Mesenchymal stem cell (in vitro differentiated cells and primary cell): Measurements from ENCODE around the gene CENPX.
"Not testable (repeated sequence)": the region's sequence is repeated elsewhere in the genome, so short reads cannot be mapped to it uniquely, and the experiment has no call there.

Experiments used
- DNase-seq: peaks from one replicate; pipeline ENCODE4 v3.0.0-alpha.2; 2013
- H2AFZ ChIP-seq: one replicate; pipeline ENCODE4 v1.6.1; 2013; ENCODE audit warnings: low read depth, mild to moderate bottlenecking, control low read depth, inconsistent platforms, low read length, moderate library complexity
- H2AK5ac ChIP-seq: 2 replicates; pipeline ENCODE4 v1.6.1; 2013; ENCODE audit warnings: low read length, moderate library complexity, mild to moderate bottlenecking, inconsistent platforms; ENCODE audit not compliant: severe bottlenecking
- H2BK120ac ChIP-seq: one replicate; pipeline ENCODE4 v1.6.1; 2013; ENCODE audit warnings: low read depth, mild to moderate bottlenecking, inconsistent platforms, low read length, moderate library complexity
- H2BK12ac ChIP-seq, 2 experiments: one replicate each; pipeline ENCODE4 v1.6.1; 2013; ENCODE audit warnings: inconsistent platforms in 2 of 2, low read length in 2 of 2, mild to moderate bottlenecking in 2 of 2, moderate library complexity in 2 of 2, control low read depth in 1 of 2
- H2BK15ac ChIP-seq: one replicate; pipeline ENCODE4 v1.6.1; 2013; ENCODE audit warnings: mild to moderate bottlenecking, low read depth, inconsistent platforms; ENCODE audit not compliant: poor library complexity, severe bottlenecking
- H2BK5ac ChIP-seq: 2 replicates; pipeline ENCODE4 v1.6.1; 2013; ENCODE audit warnings: low read depth, mild to moderate bottlenecking, low read length, control low read depth, inconsistent platforms; ENCODE audit not compliant: poor library complexity, severe bottlenecking
- H3K14ac ChIP-seq, 2 experiments: one replicate each; pipeline ENCODE4 v1.6.1; 2013; ENCODE audit warnings: inconsistent platforms in 2 of 2, low read length in 2 of 2, control low read depth in 1 of 2, mild to moderate bottlenecking in 1 of 2, moderate library complexity in 1 of 2
- H3K18ac ChIP-seq, 2 experiments: one replicate each; pipeline ENCODE4 v1.6.1; 2013; ENCODE audit warnings: inconsistent platforms in 2 of 2, low read length in 2 of 2, control low read depth in 1 of 2, low read depth in 1 of 2, mild to moderate bottlenecking in 1 of 2
- H3K23ac ChIP-seq, 2 experiments: one replicate each; pipeline ENCODE4 v1.6.1; 2013; ENCODE audit warnings: inconsistent platforms in 2 of 2, low read length in 2 of 2, mild to moderate bottlenecking in 2 of 2, moderate library complexity in 2 of 2, control low read depth in 1 of 2
- H3K27ac ChIP-seq: 2 replicates; pipeline ENCODE4 v1.5.1; 2013; ENCODE audit warnings: mild to moderate bottlenecking, moderate library complexity, low read length, control low read depth, inconsistent platforms; ENCODE audit not compliant: poor library complexity, severe bottlenecking
- H3K27me3 ChIP-seq, 2 experiments: 2 replicates each; pipeline versions ENCODE4 v1.6.1 to v1.7.0; 2013; ENCODE audit warnings: low read length in 2 of 2, mild to moderate bottlenecking in 2 of 2, moderate library complexity in 2 of 2, control low read depth in 1 of 2, inconsistent platforms in 1 of 2; ENCODE audit not compliant: control insufficient read depth in 1 of 2, insufficient read depth in 1 of 2
- H3K36me3 ChIP-seq, 2 experiments: 2 replicates each; pipeline versions ENCODE4 v1.6.1 to v1.7.0; 2013; ENCODE audit warnings: low read length in 2 of 2, control low read depth in 1 of 2, inconsistent platforms in 1 of 2, low read depth in 1 of 2, mild to moderate bottlenecking in 1 of 2; ENCODE audit not compliant: insufficient read depth in 2 of 2, control insufficient read depth in 1 of 2
- H3K4ac ChIP-seq, 2 experiments: one replicate each; pipeline ENCODE4 v1.6.1; 2013; ENCODE audit warnings: inconsistent platforms in 2 of 2, low read length in 2 of 2, mild to moderate bottlenecking in 2 of 2, moderate library complexity in 2 of 2, control low read depth in 1 of 2, low read depth in 1 of 2
- H3K4me1 ChIP-seq: 2 replicates; pipeline ENCODE4 v1.6.1; 2013; ENCODE audit warnings: low read depth, low read length, control low read depth; ENCODE audit not compliant: control insufficient read depth, insufficient read depth
- H3K4me2 ChIP-seq: 2 replicates; pipeline ENCODE4 v1.6.1; 2013; ENCODE audit warnings: low read length, mild to moderate bottlenecking, inconsistent platforms; ENCODE audit not compliant: poor library complexity, severe bottlenecking
- H3K4me3 ChIP-seq, 2 experiments: 2 replicates each; pipeline versions ENCODE4 v1.5.1 to v1.7.0; 2013; ENCODE audit warnings: low read length in 2 of 2, mild to moderate bottlenecking in 2 of 2, control low read depth in 1 of 2, low read depth in 1 of 2; ENCODE audit not compliant: insufficient read depth in 1 of 2
- H3K79me1 ChIP-seq: replicated peaks from 2 replicates; pipeline ENCODE4 v1.6.1; 2013; ENCODE audit warnings: mild to moderate bottlenecking, control low read depth, low read length, inconsistent platforms; ENCODE audit not compliant: poor library complexity, severe bottlenecking
- H3K9ac ChIP-seq: 2 replicates; pipeline ENCODE4 v1.7.0; 2013; ENCODE audit warnings: mild to moderate bottlenecking, low read length, moderate library complexity
- H3K9me3 ChIP-seq: 2 replicates; pipeline ENCODE4 v1.7.0; 2013; ENCODE audit warnings: mild to moderate bottlenecking, low read length; ENCODE audit not compliant: control insufficient read depth
- H4K8ac ChIP-seq: one replicate; pipeline ENCODE4 v1.6.1; 2013; ENCODE audit warnings: inconsistent platforms, mild to moderate bottlenecking, low read length, moderate library complexity
- H4K91ac ChIP-seq: one replicate; pipeline ENCODE4 v1.6.1; 2013; ENCODE audit warnings: mild to moderate bottlenecking, low read length, inconsistent platforms
- WGBS: methylation state at CpG from one replicate; pipeline ENCODE4 v1.1.7; 2013; ENCODE audit warnings: mixed read lengths; 5-methylcytosine and 5-hydroxymethylcytosine counted together

CENPX gene

GRCh38 chr17:82039695-82040299, 17.1 kb upstream of the CENPX start:
- Histone ChIP-seq H3K14ac (peak overlapping the region in 1 of 2 experiments; percentile 23), H4K91ac (no peak overlapping the region)

DNA sequence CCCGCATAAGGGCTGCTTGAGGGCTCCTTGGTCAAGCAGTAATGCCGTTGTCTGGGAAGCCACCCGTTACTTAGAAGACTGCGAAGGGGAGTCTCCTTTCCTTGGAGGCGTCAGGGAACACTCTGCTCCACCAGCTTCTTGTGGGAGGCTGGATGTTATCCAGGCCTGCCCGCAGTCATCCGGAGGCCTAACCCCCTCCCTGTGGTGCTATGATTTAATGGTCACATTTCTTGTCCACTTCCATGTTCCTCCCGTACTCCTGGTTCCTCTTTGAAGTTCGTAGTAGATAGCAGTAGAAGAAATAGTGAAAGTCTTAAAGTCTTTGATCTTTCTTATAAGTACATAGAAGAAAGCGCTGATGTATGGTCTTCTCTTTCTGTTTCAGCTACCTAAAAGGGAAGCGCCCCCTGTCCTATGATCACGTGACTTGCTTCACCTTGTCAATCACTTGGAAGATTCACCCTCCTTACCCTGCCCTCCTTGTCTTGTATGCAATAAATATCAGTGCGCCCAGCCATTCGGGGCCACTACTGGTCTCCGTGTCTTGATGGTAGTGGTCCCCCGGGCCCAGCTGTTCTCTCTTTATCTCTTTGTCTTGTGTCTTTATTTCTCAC, 16.2 kb upstream of the CENPX start:
- Histone ChIP-seq H3K36me3 (peaks cover 0 to 13% of the 10 kb centered on the region in 2 experiments), H3K4me1 (peaks cover 16% of the 10 kb centered on the region)
- not testable (repeated sequence) for H4K91ac ChIP-seq, H3K9ac ChIP-seq, H3K79me1 ChIP-seq, H2AK5ac ChIP-seq, DNase-seq, H3K4me3 ChIP-seq, H2BK5ac ChIP-seq, H3K23ac ChIP-seq, H2AFZ ChIP-seq, H2BK12ac ChIP-seq, H3K27ac ChIP-seq, H4K8ac ChIP-seq, H2BK15ac ChIP-seq, H3K18ac ChIP-seq, H2BK120ac ChIP-seq, H3K4ac ChIP-seq, H3K4me2 ChIP-seq, H3K9me3 ChIP-seq, H3K14ac ChIP-seq, H3K27me3 ChIP-seq
- WGBS, result 95% methylated on average over 15 of the region's 16 CpGs

More at GRCh38 chr17:82039695-82040299, 17.1 kb upstream of the CENPX start:
- Histone ChIP-seq H2BK120ac (no peak overlapping the region), H3K79me1 (peaks cover 10% of the 10 kb centered on the region), H2BK12ac (no peak overlapping the region), H2AK5ac (no peak overlapping the region), H2BK5ac (no peak overlapping the region), H4K8ac (no peak overlapping the region), H3K9ac (no peak overlapping the region), H3K4ac (no peak overlapping the region), H3K4me2 (no peak overlapping the region), H3K27me3 (no peaks in the 10 kb centered on the region), H2AFZ (no peak overlapping the region), H3K23ac (no peak overlapping the region), H3K9me3 (no peaks in the 10 kb centered on the region), H3K4me1 (peaks cover 16% of the 10 kb centered on the region), H3K27ac (no peak overlapping the region), H3K18ac (no peak overlapping the region), H2BK15ac (no peak overlapping the region), H3K4me3 (no peak overlapping the region), H3K36me3 (peaks cover 0 to 8% of the 10 kb centered on the region in 2 experiments)
- no peak for DNase-seq
- WGBS, result 92% methylated on average over 8 of the region's 8 CpGs

GRCh38 chr17:82037889-82038195, 15.2 kb upstream of the CENPX start:
- peaks cover 0 to 4% of the 10 kb centered on the region in 2 experiments for H3K27me3 ChIP-seq
- H4K8ac ChIP-seq, result no peak overlapping the region
- no peak overlapping the region for H2BK120ac ChIP-seq
- H3K36me3 ChIP-seq, result peaks cover 0 to 23% of the 10 kb centered on the region in 2 experiments
- H3K23ac ChIP-seq, result no peak overlapping the region
- H3K18ac ChIP-seq, result no peak overlapping the region
- no peak overlapping the region for H2BK15ac ChIP-seq
- no peak overlapping the region for H3K14ac ChIP-seq
- peak overlapping the region; percentile 29 for H2AFZ ChIP-seq
- 32% methylated on average over 10 of the region's 10 CpGs for WGBS
- peaks cover 11% of the 10 kb centered on the region for H3K79me1 ChIP-seq
- peak overlapping the region; percentile 62 for H3K4me2 ChIP-seq
- no peak overlapping the region for H2BK5ac ChIP-seq
- H3K4ac ChIP-seq, result no peak overlapping the region
- no peak overlapping the region for H4K91ac ChIP-seq
- no peak overlapping the region for H2BK12ac ChIP-seq
- H3K27ac ChIP-seq, result no peak overlapping the region
- peaks cover 16% of the 10 kb centered on the region for H3K4me1 ChIP-seq
- no peak for DNase-seq
- peak overlapping the region in 1 of 2 experiments; percentile 86 for H3K4me3 ChIP-seq
- H3K9ac ChIP-seq, result peak overlapping the region; percentile 38
- no peaks in the 10 kb centered on the region for H3K9me3 ChIP-seq
- H2AK5ac ChIP-seq, result no peak overlapping the region

GRCh38 chr17:82037092-82037888, 14.6 kb upstream of the CENPX start, which contains the start of gene DCXR:
Gene DCXR, minus strand, starts transcription at chr17:82037697. Its CDS starts 15 bp downstream, at chr17:82037682.
- Histone ChIP-seq H4K91ac (peak within 1 kb of the TSS; percentile 62), H2BK5ac (no peak within 1 kb of the TSS), H2AFZ (peak within 1 kb of the TSS; percentile 29), H3K4me1 (peaks cover 17% of the 10 kb centered on the region), H3K14ac (peak within 1 kb of the TSS in 1 of 2 experiments; percentile 91), H2BK12ac (peak within 1 kb of the TSS; percentile 11 to 29), H3K79me1 (peaks cover 11% of the 10 kb centered on the region), H3K9ac (peak within 1 kb of the TSS; percentile 83), H2BK15ac (peak within 1 kb of the TSS; percentile 70), H3K4me3 (peak within 1 kb of the TSS; percentile 66 to 86), H4K8ac (peak within 1 kb of the TSS; percentile 73), H2AK5ac (no peak within 1 kb of the TSS), H3K36me3 (peaks cover 0 to 24% of the 10 kb centered on the region in 2 experiments), H3K27ac (peak within 1 kb of the TSS; percentile 15), H3K18ac (peak within 1 kb of the TSS; percentile 79 to 87), H2BK120ac (no peak within 1 kb of the TSS), H3K9me3 (no peaks in the 10 kb centered on the region), H3K4me2 (peak within 1 kb of the TSS; percentile 75), H3K27me3 (peaks cover 0 to 9% of the 10 kb centered on the region in 2 experiments), H3K4ac (peak within 1 kb of the TSS; percentile 44 to 66), H3K23ac (no peak within 1 kb of the TSS)
- peak; percentile 97 for DNase-seq
- under 1% methylated on average over 85 of the region's 92 CpGs for WGBS
